HG02938 (cell line): ENCODE data around the gene APOA1.

ENCODE experiments used
- ATAC-seq: cut with Tn5 transposase; IDR thresholded peaks from one replicate; pipeline ENCODE4 v1.9.1; 2021; ENCODE audit warnings: mild to moderate bottlenecking, moderate library complexity; ENCODE audit not compliant: unreplicated experiment

APOA1 gene

DNA sequence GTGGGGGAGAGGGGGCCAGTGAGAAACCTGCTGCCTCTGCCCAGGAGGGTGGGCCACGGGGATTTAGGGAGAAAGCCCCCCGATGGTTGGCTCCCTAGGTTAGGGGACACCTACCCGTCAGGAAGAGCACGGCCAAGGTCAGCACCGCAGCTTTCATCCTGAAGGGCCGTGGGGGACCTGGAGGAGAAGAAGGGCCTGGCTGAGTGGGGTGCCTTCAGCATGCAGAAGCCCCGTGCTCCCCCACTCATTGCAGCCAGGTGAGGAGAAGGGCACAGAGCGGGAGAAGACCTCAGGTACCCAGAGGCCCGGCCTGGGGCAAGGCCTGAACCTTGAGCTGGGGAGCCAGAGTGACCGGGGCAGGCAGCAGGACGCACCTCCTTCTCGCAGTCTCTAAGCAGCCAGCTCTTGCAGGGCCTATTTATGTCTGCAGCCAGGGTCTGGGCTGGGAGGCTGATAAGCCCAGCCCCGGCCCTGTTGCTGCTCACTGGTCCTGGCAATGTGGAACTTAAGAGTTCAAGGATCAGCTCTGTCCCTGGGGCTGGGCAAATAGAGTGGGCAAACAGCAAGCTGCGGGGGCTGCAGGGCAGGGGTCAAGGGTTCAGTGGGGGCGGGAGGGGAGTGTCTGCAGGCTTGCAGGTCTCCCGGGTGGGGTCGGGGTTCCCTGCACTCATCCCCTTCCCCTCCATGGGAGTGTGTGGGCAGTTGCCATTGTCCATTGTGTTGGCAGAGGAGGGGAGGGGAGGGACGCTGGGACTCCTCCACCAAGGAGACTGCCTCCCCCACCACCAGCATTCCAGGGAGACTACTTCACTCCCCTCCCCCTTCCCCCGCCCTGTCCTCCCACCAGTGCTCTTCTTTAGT is at the start of gene APOA1:
Gene APOA1 (minus strand): TSS at position 392 of the 861 bp plus-strand sequence. CDS start 235 bp downstream, at position 157.
- ATAC-seq: no peak

DNA sequence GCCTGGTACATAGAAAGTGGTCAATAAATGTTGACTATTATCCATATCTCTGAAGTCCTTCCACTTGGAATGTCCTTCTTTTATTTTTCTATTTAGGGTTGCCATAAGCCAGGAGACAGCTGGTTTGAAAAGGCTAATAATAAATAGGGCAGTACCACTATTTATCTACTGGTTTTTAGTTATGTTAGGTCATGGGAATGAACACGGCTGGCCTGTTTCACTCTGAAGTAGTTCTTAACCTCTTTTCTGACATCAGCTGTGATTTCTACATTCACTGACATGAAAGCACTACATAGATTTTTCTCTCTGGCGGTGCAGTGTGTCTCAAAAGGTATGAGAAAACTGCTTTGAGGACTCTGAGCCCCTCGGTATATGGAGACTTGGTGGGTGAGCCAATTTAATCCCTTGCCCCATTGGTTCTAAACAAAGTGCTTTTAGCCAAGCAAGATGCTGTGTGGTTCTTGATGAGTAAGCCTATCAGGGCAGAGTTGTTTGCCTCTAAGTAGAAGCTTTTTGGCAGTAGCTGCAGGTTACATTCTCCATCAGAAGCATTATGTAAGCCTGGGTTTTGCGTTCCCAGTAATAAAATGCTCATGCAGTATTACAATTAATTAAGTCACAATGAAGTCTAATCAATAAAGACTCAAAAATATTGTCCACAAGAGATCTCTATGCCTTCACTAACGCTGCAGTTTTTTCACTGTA is 48.7 kb upstream of the APOA1 start:
- no peak for ATAC-seq

DNA sequence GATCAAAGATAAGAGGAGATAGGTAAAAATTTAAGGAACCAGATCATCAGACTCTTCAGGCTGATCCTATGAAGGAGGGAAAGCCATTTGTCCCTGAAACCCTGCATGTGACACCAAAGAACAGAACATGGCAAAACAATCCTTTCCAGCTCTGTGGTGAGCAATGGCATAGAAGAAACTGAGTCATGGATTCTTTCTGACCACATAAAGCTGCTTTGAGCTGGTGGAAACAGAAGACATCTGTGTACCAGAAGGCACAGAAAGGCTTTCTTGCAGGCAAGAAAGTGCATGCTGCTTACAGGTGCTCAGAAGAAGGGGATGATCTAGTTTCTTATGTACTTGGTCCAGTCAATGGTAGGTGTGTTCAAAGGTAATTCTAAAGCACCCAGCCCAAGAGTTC is 45.0 kb upstream of the APOA1 start:
- no peak for ATAC-seq

DNA sequence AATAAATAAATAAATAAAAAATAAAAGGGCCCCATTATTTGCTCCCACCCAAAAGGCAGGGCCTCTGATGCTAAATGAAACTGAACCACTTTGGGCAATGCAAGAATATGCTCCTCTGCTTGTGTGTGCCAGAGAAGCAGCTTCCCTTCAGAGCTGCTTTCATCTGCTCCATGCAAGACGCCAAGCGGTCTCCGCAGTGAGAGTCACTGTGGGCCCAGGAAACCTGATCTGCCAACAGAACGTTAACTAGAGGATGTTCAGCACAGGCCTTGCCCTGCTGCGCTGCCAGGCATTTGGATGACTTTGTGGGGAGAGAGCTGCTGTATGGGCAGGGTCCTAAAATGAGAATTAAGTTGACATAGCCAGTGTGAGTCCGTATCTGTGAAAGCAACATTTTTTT is 43.7 kb upstream of the APOA1 start:
- no peak for ATAC-seq

DNA sequence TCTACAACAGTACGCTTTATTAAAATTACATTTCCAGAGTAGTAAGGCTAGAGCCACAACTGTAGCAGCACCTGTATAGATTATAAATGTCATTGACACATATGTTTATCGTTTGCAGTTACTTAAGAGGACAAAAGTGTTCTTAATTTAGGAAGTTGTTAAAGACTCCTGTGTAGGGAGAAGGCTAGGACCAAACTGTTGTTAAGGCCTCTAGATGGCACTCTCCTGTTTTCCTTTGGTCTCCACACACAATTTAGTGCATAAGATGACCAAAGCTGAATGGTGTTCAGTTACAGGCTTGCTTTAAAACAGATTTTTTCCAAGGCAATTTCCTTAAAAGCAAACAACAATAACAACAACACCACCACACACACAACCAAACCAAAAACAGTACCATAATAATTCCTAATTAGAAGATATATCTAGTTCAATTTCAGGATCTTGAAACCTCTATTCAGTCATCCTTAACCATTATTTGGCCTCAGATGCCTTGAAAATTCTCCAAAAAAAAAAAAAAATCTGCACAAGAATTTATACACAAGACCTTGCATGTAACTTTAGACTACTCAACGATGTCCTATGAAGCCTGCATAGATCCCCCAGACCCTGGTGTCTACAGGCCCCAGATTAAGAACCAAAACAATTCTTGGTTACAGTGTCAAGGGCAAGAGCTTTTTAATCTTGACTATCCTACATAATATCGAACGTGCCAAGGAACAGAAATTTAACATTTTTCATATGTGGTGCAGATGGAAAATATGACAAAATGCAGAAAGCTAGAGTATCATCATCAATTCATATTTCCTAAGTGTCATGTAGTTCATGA is 42.6 kb upstream of the APOA1 start:
- no peak for ATAC-seq

DNA sequence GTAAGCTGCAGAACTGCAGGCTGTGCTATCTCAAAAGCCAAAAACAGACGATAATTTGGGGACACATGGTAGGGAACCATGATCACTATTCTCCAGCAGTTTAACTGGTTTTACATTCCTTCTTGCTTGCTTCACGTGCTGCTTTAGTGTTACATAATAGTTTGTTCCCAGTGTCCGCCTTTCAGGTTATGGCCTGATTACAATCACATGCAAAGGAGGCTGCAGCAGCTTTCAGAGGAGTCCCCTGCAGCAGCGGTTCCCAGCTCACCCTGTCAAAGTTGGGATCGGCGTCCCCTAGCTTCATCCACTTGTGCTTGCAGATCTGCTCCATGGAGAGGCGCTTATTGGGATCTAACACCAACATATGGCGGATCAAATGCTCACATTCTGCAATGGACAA is 39.2 kb upstream of the APOA1 start:
- no peak for ATAC-seq

DNA sequence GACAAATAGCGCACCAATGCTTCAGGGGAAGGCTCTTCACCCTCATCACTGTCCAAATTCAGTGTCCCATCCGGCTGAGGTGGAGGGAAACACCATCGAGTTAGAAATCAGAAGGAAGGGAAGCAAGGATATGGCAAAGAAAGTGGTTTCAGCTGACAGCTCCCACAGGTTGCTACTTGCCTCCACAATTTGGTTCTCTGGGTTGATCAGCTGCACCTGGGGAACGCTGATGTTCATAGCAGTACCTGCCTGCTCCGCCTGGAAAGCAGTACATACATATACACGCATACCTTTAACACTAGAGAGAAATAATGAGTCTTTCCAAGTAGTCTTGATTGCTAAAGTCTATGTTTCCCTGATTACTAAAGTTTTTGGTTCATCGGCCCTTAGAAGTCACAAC is 37.8 kb upstream of the APOA1 start:
- ATAC-seq: no peak

DNA sequence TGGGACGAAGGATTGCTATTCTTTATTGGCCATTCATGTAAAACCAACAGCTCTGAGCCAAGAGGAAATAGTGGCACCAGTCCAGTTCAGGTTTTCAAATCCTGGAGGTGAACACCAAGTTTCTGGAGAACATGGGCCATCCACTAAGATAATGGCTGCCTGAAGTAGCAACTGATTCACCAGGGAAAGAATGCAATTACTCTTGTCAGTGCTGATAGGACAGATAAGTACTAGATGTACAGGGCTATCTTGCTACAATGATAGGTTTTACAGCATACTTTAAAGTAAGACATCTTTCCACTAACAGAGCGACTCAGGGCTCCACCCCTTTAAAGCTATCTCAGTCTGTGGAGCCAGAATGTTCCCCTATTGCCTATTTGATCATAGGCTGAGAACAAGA is 36.8 kb upstream of the APOA1 start:
- no peak for ATAC-seq

DNA sequence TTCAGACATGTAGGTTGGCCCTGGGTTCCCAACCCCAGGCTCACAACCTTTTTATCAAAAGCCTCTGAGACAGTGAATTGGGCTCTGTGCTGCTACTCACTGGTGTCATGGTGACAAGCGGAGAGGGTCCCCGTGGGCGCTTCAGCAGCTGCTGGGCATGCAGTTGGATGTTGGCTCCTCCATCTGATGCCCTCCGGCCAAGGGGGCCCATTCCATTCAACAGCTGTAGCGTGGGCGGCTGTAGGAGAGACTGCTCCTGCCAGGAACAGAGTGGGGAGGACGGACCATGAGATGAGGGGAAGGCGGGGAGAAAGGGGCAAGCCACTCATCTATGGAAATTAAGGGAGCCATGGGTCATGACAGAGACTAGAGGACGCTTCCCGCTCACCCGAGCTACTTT is 36.0 kb upstream of the APOA1 start:
- ATAC-seq: no peak

DNA sequence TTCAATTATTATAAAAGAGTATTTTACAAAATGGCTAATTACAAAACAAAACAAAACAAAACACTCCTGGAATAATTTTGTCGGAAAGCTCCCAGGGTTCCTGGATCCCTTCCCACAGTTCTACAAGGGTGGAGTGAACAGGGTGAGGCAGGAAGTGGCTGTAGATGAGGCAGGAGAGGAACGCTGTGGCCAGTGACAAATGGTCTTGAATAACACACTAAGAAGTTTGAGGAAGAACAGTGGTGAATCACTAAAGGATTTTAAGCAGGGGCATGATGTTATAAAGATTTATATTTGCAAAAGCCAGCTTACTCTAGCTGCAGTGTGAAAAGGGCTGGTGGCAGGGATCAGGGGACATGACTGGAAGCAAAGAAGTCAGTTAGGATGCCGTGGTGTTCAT is 33.8 kb upstream of the APOA1 start:
- no peak for ATAC-seq

DNA sequence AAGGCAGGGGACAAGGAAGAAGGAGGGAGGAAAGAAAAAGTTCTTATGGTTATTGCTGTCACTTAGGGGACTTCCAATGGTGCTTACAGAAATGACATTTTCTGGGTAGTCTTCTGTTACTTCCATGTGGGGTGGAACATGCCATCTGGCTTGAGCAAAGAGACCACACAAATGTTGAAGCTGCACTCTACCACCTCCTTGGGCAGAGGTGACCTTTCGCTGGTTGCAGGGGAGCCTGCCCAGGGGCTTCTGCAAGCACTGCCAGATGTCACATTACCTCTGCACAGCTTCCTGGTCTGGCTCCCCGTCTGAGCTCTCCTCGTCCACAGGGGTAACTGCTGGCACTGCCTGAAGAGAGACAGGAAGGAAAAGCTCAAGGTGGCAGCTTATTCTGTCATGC is 32.6 kb upstream of the APOA1 start:
- no peak for ATAC-seq

DNA sequence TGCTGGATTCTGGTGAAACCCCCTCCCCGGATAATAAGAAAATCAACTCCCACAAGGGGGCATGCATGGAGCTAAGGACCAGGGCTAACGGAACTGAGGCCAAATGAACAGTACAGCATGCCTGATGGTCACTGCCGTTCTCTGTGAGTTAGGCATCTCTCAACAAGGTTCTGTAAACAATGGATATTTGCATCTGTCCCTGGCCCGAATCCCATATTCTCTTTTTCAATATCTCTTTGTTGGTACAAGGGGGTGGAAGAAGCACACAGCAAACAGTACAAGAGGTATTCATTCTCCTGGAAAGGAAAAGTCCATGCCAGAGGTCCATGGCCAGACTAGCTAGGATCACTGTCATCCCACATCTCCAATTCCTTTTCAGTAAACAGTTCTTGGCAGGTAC is 32.2 kb upstream of the APOA1 start:
- no peak for ATAC-seq

DNA sequence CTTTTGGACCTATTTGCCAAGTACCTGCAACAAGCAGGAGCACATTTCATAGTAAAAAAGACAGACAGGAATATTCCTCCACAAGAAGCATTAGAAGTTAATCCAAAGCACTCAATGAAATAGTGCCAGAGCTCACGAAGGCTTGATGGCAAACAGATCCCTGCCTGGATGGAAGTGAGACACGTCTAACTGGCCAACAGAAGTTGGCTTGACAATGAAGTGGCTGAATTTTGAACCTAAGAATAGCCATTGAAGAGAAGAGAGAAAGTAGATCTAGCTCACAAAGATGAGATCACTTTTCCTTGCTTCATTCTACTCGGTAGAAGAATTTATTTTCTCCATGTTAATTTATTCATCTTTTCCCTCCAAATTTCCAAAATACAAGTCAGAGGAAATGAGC is 30.6 kb upstream of the APOA1 start:
- ATAC-seq: no peak

DNA sequence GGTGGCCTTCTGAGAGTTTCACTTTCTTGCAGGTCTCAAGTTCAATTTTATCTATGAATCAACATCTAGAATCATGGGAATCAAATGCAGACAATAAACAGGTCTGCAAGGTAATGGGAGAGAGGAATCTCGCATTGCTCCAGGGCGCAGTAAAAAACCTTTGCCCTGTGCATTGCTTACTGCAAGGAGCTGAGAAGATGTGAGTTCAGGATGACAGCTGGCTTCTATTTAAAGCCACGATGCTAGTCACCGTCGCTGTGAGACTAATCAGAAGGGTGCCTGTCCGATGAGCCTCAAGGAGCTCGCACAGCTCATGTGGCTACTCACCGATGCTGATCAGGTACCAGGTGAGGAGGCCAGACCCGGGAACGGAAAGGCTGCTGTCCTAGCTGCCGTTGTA is 30.2 kb upstream of the APOA1 start:
- ATAC-seq: no peak

DNA sequence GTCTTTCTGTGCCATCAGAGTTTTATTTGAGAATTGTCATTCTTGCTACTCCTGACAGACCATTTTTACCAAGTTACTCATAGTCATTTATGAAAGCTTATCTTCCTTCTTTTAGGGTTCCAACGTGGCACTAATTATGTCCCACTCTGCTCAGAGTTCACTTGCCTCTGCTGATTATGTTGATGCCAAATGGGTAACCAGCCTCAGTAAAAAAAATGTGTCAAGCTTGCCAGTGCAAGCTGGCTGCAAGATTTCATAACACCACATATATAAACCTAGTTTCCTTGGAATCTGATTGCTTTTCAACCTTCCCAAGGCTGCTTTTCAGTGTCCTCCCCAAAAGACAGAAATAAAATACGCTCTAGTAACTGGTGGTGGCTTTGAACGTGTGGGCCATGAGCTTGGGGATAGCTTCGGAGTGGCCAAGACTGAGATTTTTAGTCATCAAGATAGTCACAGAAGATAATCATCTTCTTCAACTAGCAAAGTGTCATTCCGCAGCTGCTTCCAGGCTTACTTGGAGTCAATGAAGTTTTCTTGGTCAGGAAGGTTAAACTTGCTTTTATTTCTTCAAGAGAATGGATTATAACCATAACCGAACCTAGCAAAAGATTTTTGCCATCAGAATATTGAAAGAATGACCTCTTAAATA is 29.5 kb upstream of the APOA1 start:
- ATAC-seq: no peak

DNA sequence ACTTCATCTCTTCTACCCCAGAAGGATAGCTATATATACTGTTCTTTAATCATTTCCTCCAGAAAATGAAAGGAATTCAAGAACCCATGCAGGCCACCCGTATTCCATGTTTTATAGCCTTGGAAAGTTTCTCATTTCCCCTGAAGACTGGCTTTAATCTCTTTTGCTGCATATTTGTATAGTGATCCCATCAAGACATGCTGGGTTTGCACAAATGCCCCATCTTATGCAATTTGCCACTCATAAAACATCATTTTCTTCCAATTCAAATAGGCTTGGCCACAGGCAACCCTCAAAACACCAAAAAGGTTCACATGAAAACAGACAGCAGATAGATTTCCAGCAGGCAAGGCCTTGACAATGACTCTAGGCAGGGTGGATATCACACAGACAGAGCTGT is 28.3 kb upstream of the APOA1 start:
- ATAC-seq: no peak

DNA sequence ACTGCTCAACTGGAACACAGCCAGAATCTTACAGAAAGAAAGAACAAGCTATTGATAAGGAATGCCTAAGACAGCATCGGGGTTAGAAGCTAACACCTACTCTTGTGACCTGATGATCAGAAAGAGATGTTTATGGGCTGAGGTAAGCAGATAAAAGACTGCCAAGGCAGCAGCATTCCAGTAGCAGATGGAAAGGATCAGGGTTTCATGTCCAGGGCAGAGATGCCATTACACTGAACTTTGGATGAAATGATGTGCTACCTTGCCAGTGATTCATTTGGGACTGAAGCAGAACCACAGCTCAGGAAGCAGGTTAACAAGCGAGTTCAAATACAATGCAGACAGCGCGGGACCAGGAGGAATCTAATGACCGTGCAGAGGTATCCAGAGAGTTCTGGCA is 27.1 kb upstream of the APOA1 start:
- no peak for ATAC-seq

DNA sequence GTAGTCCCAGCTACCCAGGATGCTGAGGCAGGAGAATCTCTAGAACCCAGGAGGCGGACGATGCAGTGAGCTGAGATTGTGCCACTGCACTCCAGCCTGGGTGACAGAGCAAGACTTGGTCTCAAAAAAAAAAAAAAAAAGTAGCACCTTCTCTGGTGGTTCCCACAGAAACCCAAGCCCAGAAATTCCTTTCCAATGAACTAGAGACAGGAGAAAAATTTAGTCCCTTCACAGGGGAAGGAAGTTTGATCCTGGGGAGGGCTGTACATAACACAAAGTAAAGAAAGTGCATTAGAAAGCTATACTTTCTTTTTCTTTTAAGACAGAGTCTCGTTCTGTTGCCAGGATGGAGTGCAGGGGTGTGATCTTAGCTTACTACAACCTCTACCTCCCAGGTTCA is 25.5 kb upstream of the APOA1 start:
- ATAC-seq: no peak

DNA sequence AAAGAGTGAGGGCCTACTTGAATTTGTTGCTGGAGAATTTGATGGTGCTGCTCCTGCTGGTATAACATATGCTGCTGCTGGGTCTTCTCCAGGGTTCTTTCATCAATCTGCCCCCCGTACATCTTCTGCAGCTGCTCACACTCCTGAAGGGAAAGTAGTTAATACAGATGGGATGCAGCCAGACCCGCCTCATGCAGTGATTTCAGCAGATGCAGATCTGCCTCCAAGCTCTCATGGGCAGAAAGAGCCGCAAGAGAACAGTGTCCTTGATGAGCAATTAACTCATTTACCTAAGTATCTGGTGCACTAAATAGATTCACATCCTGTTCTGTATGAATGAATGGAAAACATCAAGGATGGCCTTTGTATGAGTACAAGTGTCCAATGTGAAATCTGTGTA is 24.8 kb upstream of the APOA1 start:
- ATAC-seq: no peak

DNA sequence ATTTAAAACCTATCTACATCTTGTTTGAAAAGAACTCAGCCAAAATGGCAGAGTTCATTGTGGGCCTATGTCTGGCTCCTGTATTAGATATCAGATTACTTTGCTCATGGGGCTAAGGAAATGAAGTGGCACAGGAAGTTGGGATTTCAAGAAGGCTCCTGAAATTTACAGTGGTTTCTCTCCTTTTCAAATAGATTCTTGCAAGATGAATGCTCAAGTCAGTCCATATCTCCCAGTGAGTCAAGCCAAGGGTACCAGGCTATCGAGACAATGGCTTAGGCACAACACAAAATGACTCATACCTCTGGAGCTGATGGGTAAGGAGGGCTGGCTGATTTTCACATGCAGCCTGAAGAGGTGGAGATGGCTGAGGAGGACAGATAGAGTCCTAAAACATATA is 24.1 kb upstream of the APOA1 start:
- no peak for ATAC-seq

DNA sequence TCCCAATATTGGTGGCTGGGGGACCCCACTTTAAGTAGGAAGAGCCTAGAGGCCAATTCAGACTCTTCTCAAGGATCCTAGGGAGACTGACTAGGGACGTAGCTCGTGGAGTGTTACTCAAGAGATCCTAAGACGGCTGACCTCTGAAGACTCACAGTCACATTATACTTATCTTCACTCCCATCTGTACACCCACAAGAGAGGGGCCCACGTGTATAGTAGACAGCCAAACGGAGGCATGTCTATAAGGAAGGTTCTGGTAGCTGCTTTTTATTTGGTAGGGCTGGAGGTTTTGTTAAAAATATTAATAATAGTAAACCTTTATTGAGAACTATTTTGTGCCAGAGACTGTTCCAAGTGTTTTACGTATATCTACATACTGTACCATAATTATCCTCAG is 22.9 kb upstream of the APOA1 start:
- ATAC-seq: no peak
